Testis (tissue), 3 donors: Measurements from ENCODE around the gene ERC2. TPM values are rescaled to one million over a fixed set of nuclear protein-coding genes. Genes with fewer than 3 reads are reported as not detected.

Experiments
- DNase-seq: peaks from one replicate; pipeline ENCODE4 v3.0.0-alpha.2; 2019
- H3K27ac ChIP-seq, 2 donors: fragments of 200-600 bp; sonication (generic); one replicate each; pipeline ENCODE4 v1.5.1; 2019
- H3K27me3 ChIP-seq: fragments of 200-600 bp; sonication (generic); one replicate; pipeline ENCODE4 v1.5.1; 2019
- H3K36me3 ChIP-seq: fragments of 200-600 bp; sonication (generic); one replicate; pipeline ENCODE4 v1.5.1; 2017; ENCODE audit warnings: low read depth; ENCODE audit errors: missing control alignments
- H3K4me1 ChIP-seq: fragments of 200-600 bp; sonication (generic); one replicate; pipeline ENCODE4 v1.5.1; 2019
- H3K4me3 ChIP-seq, 2 donors: fragments of 200-600 bp; sonication (generic); one replicate each; pipeline ENCODE4 v1.5.1; 2017 to 2019
- H3K9me3 ChIP-seq: fragments of 200-600 bp; sonication (generic); one replicate; pipeline ENCODE4 v1.5.1; 2017
- POLR2A ChIP-seq: fragments of 450-650 bp; IDR thresholded peaks from one replicate; pipeline ENCODE4 v1.6.1; 2017; ENCODE audit warnings: antibody characterized with exemption, mild to moderate bottlenecking, moderate library complexity
- WGBS, 2 donors: methylation state at CpG; one replicate each; pipeline ENCODE4 v1.1.5; 2018; 5-methylcytosine and 5-hydroxymethylcytosine counted together
- intact Hi-C: fragments of 100-400 bp; cut with DNase I; formaldehyde crosslinking; loops from one replicate; pipeline ENCODE4 v1.15.1; 2023; ENCODE audit warnings: low total_unique reads
- polyA plus RNA-seq: library from polyadenylated mRNA; stranded (reverse); fragments of 350-450 nt; fragmentation: Illumina TruSeq; extraction: RNeasy Lipid Tissue Mini Kit (QIAGEN cat#74804); gene quantifications from one replicate; pipeline ENCODE4 v1.2.3, GENCODE V29; 2014; ENCODE audit warnings: low read depth, low replicate concordance; ENCODE audit not compliant: insufficient read depth
- total RNA-seq, 2 donors: library from RNA; depleted of rRNA; stranded (reverse); fragments of >200 nt; gene quantifications; one replicate each; pipeline ENCODE4 v1.2.3, GENCODE V29; 2016
- TF ChIP-seq, protein P1 (sequence below), 3 experiments: fragments of 450-650 bp in 2 of 3; fragments of 200-600 bp in 1 of 3; sonication (generic) in 1 of 3; IDR thresholded peaks; one replicate each; pipeline ENCODE4 v1.5.1; 2016 to 2019; ENCODE audit warnings: antibody characterized with exemption in 3 of 3, mild to moderate bottlenecking in 2 of 3, moderate library complexity in 1 of 3

The ERC2 gene
- total and polyA plus RNA-seq, 3 donors from 2014 or later = 1.9 to 6.1 (median 5.9) TPM

DNA sequence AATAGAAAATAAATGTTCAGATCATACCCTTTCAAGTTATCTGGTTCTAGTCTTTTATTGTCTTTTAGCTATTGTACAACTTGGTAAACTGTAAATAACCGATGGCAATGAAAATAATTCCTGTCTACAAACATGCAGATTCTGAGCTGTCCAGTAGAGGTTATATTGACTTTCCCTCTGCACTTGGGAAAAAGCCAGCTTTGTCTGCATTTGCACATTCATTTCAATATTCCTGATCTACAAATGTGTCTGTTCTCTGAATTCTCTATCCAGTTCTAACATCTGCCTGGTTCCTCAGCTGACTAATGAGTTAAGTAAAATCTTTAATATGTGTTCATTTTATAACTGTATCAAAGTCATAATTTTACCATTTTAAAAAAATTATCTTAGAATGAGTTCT lies 408.5 kb downstream of the ERC2 start:
- intact Hi-C loops = no loop called here
- no peaks in the 10 kb centered on the region for H3K4me1 ChIP-seq
- no peaks in the 10 kb centered on the region for H3K36me3 ChIP-seq
- no peaks in the 10 kb centered on the region for H3K27me3 ChIP-seq
- no peak overlapping the region for H3K27ac ChIP-seq
- TF ChIP-seq, protein P1, sequence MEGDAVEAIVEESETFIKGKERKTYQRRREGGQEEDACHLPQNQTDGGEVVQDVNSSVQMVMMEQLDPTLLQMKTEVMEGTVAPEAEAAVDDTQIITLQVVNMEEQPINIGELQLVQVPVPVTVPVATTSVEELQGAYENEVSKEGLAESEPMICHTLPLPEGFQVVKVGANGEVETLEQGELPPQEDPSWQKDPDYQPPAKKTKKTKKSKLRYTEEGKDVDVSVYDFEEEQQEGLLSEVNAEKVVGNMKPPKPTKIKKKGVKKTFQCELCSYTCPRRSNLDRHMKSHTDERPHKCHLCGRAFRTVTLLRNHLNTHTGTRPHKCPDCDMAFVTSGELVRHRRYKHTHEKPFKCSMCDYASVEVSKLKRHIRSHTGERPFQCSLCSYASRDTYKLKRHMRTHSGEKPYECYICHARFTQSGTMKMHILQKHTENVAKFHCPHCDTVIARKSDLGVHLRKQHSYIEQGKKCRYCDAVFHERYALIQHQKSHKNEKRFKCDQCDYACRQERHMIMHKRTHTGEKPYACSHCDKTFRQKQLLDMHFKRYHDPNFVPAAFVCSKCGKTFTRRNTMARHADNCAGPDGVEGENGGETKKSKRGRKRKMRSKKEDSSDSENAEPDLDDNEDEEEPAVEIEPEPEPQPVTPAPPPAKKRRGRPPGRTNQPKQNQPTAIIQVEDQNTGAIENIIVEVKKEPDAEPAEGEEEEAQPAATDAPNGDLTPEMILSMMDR (IDR thresholded peaks at IDR 0.05) = no peak
- TF ChIP-seq POLR2A = no peak
- 66 to 67% methylated on average over 1 of the region's 1 CpG for WGBS, 2 donors
- H3K4me3 ChIP-seq = no peak overlapping the region
- DNase-seq = no peak
- no peaks in the 10 kb centered on the region for H3K9me3 ChIP-seq

GRCh38 chr3:56055951-56056350 lies 412.3 kb downstream of the ERC2 start:
- no peak overlapping the region for H3K4me3 ChIP-seq
- H3K36me3 ChIP-seq = no peaks in the 10 kb centered on the region
- no peak for TF ChIP-seq POLR2A
- TF ChIP-seq, protein P1 (IDR thresholded peaks at IDR 0.05) = no peak
- no peak for DNase-seq
- no peaks in the 10 kb centered on the region for H3K27me3 ChIP-seq
- intact Hi-C loops = no loop called here
- no peaks in the 10 kb centered on the region for H3K4me1 ChIP-seq
- H3K9me3 ChIP-seq = no peaks in the 10 kb centered on the region
- no peak overlapping the region for H3K27ac ChIP-seq

DNA sequence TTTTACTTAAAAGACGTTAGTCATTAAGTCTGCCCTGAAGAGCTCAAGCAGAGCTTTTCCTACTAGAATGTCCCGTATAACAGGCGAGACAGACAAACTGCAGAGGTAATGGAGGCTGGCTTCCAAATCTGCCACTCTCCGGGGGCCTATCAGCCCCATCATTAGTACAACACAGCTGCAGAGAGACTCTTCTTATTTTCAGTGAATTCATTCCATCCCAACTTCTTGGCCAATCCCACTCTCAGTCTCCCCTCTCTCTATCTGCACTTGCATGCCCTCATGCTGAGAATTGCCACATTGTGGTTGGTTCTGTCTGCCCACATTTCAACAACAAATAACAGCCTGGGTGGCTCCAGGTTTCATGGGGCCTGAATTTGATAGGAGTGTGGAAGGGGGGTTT lies 412.7 kb downstream of the ERC2 start:
- TF ChIP-seq, protein P1 (IDR thresholded peaks at IDR 0.05) = no peak
- no peak for TF ChIP-seq POLR2A
- WGBS, 2 donors = 69 to 70% methylated on average over 4 of the region's 4 CpGs
- H3K27me3 ChIP-seq = no peaks in the 10 kb centered on the region
- DNase-seq = no peak
- H3K4me3 ChIP-seq = no peak overlapping the region
- H3K36me3 ChIP-seq = no peaks in the 10 kb centered on the region
- intact Hi-C loops = no loop called here
- H3K4me1 ChIP-seq = no peaks in the 10 kb centered on the region
- no peak overlapping the region for H3K27ac ChIP-seq
- no peaks in the 10 kb centered on the region for H3K9me3 ChIP-seq

DNA sequence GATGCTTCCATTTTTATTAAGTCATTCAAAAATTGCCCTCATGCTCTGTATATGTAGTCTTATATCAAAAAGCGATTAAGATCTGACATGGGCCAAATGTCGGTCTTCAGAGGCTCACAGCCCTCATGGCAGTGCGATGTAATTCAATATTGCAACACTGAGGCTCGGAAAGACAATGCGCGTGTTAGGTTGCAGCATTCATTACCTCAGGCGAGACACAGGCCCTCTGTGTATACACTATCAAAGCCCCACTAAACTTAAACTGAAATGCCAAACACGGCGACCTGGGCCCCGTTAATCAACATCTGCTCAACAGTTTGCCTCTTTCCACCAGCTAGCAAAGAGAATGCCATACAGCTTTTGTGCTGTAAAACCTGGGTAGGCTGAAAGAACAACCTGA lies 413.4 kb downstream of the ERC2 start:
- no peak for DNase-seq
- no peak overlapping the region for H3K4me3 ChIP-seq
- no peaks in the 10 kb centered on the region for H3K27me3 ChIP-seq
- no peak overlapping the region for H3K27ac ChIP-seq
- 86 to 91% methylated on average over 10 of the region's 10 CpGs for WGBS, 2 donors
- H3K9me3 ChIP-seq = no peaks in the 10 kb centered on the region
- H3K4me1 ChIP-seq = no peaks in the 10 kb centered on the region
- no peak for TF ChIP-seq POLR2A
- TF ChIP-seq, protein P1 (IDR thresholded peaks at IDR 0.05) = no peak
- intact Hi-C loops = no loop called here
- no peaks in the 10 kb centered on the region for H3K36me3 ChIP-seq

- no peak for TF ChIP-seq POLR2A
- TF ChIP-seq, protein P1 (IDR thresholded peaks at IDR 0.05) = no peak
- Histone ChIP-seq H3K4me1 (no peaks in the 10 kb centered on the region), H3K4me3 (no peak overlapping the region), H3K27me3 (no peaks in the 10 kb centered on the region), H3K36me3 (no peaks in the 10 kb centered on the region), H3K9me3 (no peaks in the 10 kb centered on the region), H3K27ac (no peak overlapping the region)
- intact Hi-C loops = no loop called here
- DNase-seq = no peak
- 65 to 79% methylated on average over 3 of the region's 3 CpGs for WGBS, 2 donors
Observed at GRCh38 chr3:56053727-56054126, 414.5 kb downstream of the ERC2 start.
